ENCODE results near the gene PEAK3.
"Not testable (repeated sequence)": the region's sequence is repeated elsewhere in the genome, so short reads cannot be mapped to it uniquely, and the experiment has no call there.

The PEAK3 gene

GRCh38 chr19:2287585-2288337, 5.8 kb upstream of the PEAK3 start:
- Mint-ChIP-seq H3K36me3 (ENCODE audit: low read depth) (peaks cover under 1% of the 10 kb centered on the region), H3K4me3 (no peak overlapping the region), H3K27ac (no peak overlapping the region), H3K4me1 (peaks cover 16% of the 10 kb centered on the region), H3K9me3 (no peaks in the 10 kb centered on the region), H3K27me3 (peaks cover 11% of the 10 kb centered on the region)
- no peak for DNase-seq
- no peak for ATAC-seq

- Mint-ChIP-seq H3K4me3 (no peak overlapping the region), H3K27ac (no peak overlapping the region), H3K4me1 (peaks cover 23% of the 10 kb centered on the region), H3K9me3 (no peaks in the 10 kb centered on the region), H3K27me3 (peaks cover 13% of the 10 kb centered on the region), H3K36me3 (ENCODE audit: low read depth) (no peaks in the 10 kb centered on the region)
- ATAC-seq (no peak), DNase-seq (no peak)
These were observed 4.6 kb upstream of the PEAK3 start for GRCh38 chr19:2286402-2287140.

- H3K27ac Mint-ChIP-seq, result no peak overlapping the region
- ATAC-seq, result no peak
These were observed 2.0 kb upstream of the PEAK3 start for GRCh38 chr19:2283835-2284507.

GRCh38 chr19:2282862-2283237, 875 bp upstream of the PEAK3 start:
- no peaks in the 10 kb centered on the region for H3K9me3 Mint-ChIP-seq
- no peak for ATAC-seq
- H3K4me3 Mint-ChIP-seq, result no peak overlapping the region
- H3K27me3 Mint-ChIP-seq, result peaks cover 2% of the 10 kb centered on the region
- H3K4me1 Mint-ChIP-seq, result peaks cover 11% of the 10 kb centered on the region
- H3K27ac Mint-ChIP-seq, result no peak overlapping the region
- no peaks in the 10 kb centered on the region for H3K36me3 Mint-ChIP-seq (ENCODE audit: low read depth)
- no peak for DNase-seq

More at GRCh38 chr19:2283835-2284507, 2.0 kb upstream of the PEAK3 start:
- Mint-ChIP-seq H3K36me3 (ENCODE audit: low read depth) (no peaks in the 10 kb centered on the region), H3K4me1 (peaks cover 13% of the 10 kb centered on the region), H3K9me3 (no peaks in the 10 kb centered on the region), H3K27me3 (peaks cover 6% of the 10 kb centered on the region), H3K4me3 (no peak overlapping the region)
- DNase-seq, result no peak

- peak overlapping the region; percentile 40 for H3K4me3 Mint-ChIP-seq
- not testable (repeated sequence) for ATAC-seq; H3K27ac Mint-ChIP-seq; DNase-seq; H3K27me3 Mint-ChIP-seq; H3K9me3 Mint-ChIP-seq; H3K36me3 Mint-ChIP-seq (ENCODE audit: low read depth)
- peaks cover 11% of the 10 kb centered on the region for H3K4me1 Mint-ChIP-seq
These were observed 512 bp downstream of the PEAK3 start for GRCh38 chr19:2281265-2282061.

- DNase-seq (no peak), ATAC-seq (no peak)
- Mint-ChIP-seq H3K27ac (no peak overlapping the region), H3K4me3 (no peak overlapping the region), H3K27me3 (peaks cover 2% of the 10 kb centered on the region), H3K36me3 (ENCODE audit: low read depth) (no peaks in the 10 kb centered on the region), H3K4me1 (peaks cover 11% of the 10 kb centered on the region), H3K9me3 (no peaks in the 10 kb centered on the region)
These were observed 1.2 kb downstream of the PEAK3 start for GRCh38 chr19:2280633-2281264.

GRCh38 chr19:2278459-2279158, 3.4 kb downstream of the PEAK3 start:
- no peak overlapping the region for H3K27ac Mint-ChIP-seq
- H3K9me3 Mint-ChIP-seq, result no peaks in the 10 kb centered on the region
- peaks cover 2% of the 10 kb centered on the region for H3K27me3 Mint-ChIP-seq
- DNase-seq, result no peak
- no peak overlapping the region for H3K4me3 Mint-ChIP-seq
- H3K36me3 Mint-ChIP-seq (ENCODE audit: low read depth), result peaks cover 9% of the 10 kb centered on the region
- H3K4me1 Mint-ChIP-seq, result peaks cover 24% of the 10 kb centered on the region
- no peak for ATAC-seq

- Mint-ChIP-seq H3K9me3 (no peaks in the 10 kb centered on the region), H3K36me3 (ENCODE audit: low read depth) (peaks cover 16% of the 10 kb centered on the region), H3K27me3 (no peaks in the 10 kb centered on the region), H3K27ac (no peak overlapping the region), H3K4me1 (peaks cover 29% of the 10 kb centered on the region), H3K4me3 (no peak overlapping the region)
- no peak for ATAC-seq
- DNase-seq, result no peak
These were observed 4.8 kb downstream of the PEAK3 start for GRCh38 chr19:2277138-2277537.

- no peaks in the 10 kb centered on the region for H3K9me3 Mint-ChIP-seq
- H3K4me3 Mint-ChIP-seq, result no peak overlapping the region
- no peak overlapping the region for H3K27ac Mint-ChIP-seq
- peaks cover 20% of the 10 kb centered on the region for H3K36me3 Mint-ChIP-seq (ENCODE audit: low read depth)
- DNase-seq, result no peak
- peaks cover 29% of the 10 kb centered on the region for H3K4me1 Mint-ChIP-seq
- ATAC-seq, result no peak
- no peaks in the 10 kb centered on the region for H3K27me3 Mint-ChIP-seq
These were observed 5.5 kb downstream of the PEAK3 start for GRCh38 chr19:2276429-2276986.

- Mint-ChIP-seq H3K4me1 (peaks cover 31% of the 10 kb centered on the region), H3K9me3 (no peaks in the 10 kb centered on the region), H3K36me3 (ENCODE audit: low read depth) (peaks cover 24% of the 10 kb centered on the region), H3K27ac (no peak overlapping the region), H3K4me3 (no peak overlapping the region), H3K27me3 (no peaks in the 10 kb centered on the region)
- no peak for ATAC-seq
- DNase-seq, result no peak
These were observed 6.2 kb downstream of the PEAK3 start for GRCh38 chr19:2275588-2276428.

- H3K4me1 Mint-ChIP-seq, result peaks cover 31% of the 10 kb centered on the region
- peak overlapping the region; percentile 56 for H3K27ac Mint-ChIP-seq
- ATAC-seq, result no peak
- H3K9me3 Mint-ChIP-seq, result no peaks in the 10 kb centered on the region
- peaks cover 25% of the 10 kb centered on the region for H3K36me3 Mint-ChIP-seq (ENCODE audit: low read depth)
- no peak overlapping the region for H3K4me3 Mint-ChIP-seq
- peak; percentile 43 for DNase-seq
- H3K27me3 Mint-ChIP-seq, result no peaks in the 10 kb centered on the region
These were observed 6.9 kb downstream of the PEAK3 start for GRCh38 chr19:2274931-2275535.

GRCh38 chr19:2274185-2274711, 7.7 kb downstream of the PEAK3 start:
- Mint-ChIP-seq H3K27me3 (no peaks in the 10 kb centered on the region), H3K4me1 (peaks cover 31% of the 10 kb centered on the region), H3K9me3 (no peaks in the 10 kb centered on the region), H3K4me3 (peak overlapping the region; percentile 89), H3K36me3 (ENCODE audit: low read depth) (peaks cover 28% of the 10 kb centered on the region), H3K27ac (peak overlapping the region; percentile 87)
- no peak for ATAC-seq
- no peak for DNase-seq
